Esophagus (tissue), 2 donors: ENCODE measurements around the gene MRPL17. TPM values are rescaled to one million over a fixed set of nuclear protein-coding genes. Genes with fewer than 3 reads are reported as not detected.

Experiments used
- H3K27ac ChIP-seq, 2 donors: one replicate each; pipeline ENCODE4 v1.5.1; 2013; ENCODE audit warnings: low read depth in 2 of 2, mild to moderate bottlenecking in 2 of 2, inconsistent platforms in 1 of 2, low read length in 1 of 2, moderate library complexity in 1 of 2
- H3K27me3 ChIP-seq, 2 donors: one replicate each; pipeline ENCODE4 v1.6.1; 2013; ENCODE audit warnings: low read length in 2 of 2, control low read depth in 1 of 2, mild to moderate bottlenecking in 1 of 2; ENCODE audit not compliant: insufficient read depth in 2 of 2, control insufficient read depth in 1 of 2
- H3K36me3 ChIP-seq, 2 donors: one replicate each; pipeline ENCODE4 v1.6.1; 2013; ENCODE audit warnings: low read length in 1 of 2; ENCODE audit not compliant: control insufficient read depth in 2 of 2, insufficient read depth in 2 of 2
- H3K4me1 ChIP-seq, 2 donors: one replicate each; pipeline ENCODE4 v1.6.1; 2013; ENCODE audit warnings: low read length in 1 of 2; ENCODE audit not compliant: control insufficient read depth in 2 of 2, insufficient read depth in 2 of 2
- H3K4me3 ChIP-seq, 2 donors: one replicate each; pipeline ENCODE4 v1.5.1; 2013; ENCODE audit warnings: low read length in 2 of 2, mild to moderate bottlenecking in 2 of 2, low read depth in 1 of 2, moderate library complexity in 1 of 2
- H3K9me3 ChIP-seq, 2 donors: one replicate each; pipeline ENCODE4 v1.6.1; 2013; ENCODE audit warnings: mild to moderate bottlenecking in 2 of 2, low read depth in 1 of 2, low read length in 1 of 2, moderate library complexity in 1 of 2; ENCODE audit not compliant: control insufficient read depth in 2 of 2, insufficient read depth in 1 of 2
- WGBS, 2 donors: extraction: QIAGEN DNeasy Blood & Tissue Kit; methylation state at CpG; one replicate each; pipeline ENCODE4 v1.1.7; 2013; 5-methylcytosine and 5-hydroxymethylcytosine counted together
- polyA plus RNA-seq, 2 donors: library from polyadenylated mRNA; stranded (reverse); fragments of 200-250 nt; gene quantifications; one replicate each; pipeline ENCODE4 v1.2.3, GENCODE V29; 2013
- donor health status: healthy with polysubstance abuse.
- donor health status: Bipolar disorder and iron deficiency.

MRPL17 gene
- polyA plus RNA-seq, 2 donors, result 43.4 to 49.2 TPM

GRCh38 chr11:6648501-6648900 is 34.6 kb downstream of the MRPL17 start:
- no peak overlapping the region for H3K27ac ChIP-seq

GRCh38 chr11:6647836-6648235 is 35.3 kb downstream of the MRPL17 start:
- Histone ChIP-seq H3K4me3 (no peak overlapping the region), H3K27ac (no peak overlapping the region), H3K4me1 (peaks cover 3 to 9% of the 10 kb centered on the region in 2 donors), H3K27me3 (no peaks in the 10 kb centered on the region), H3K36me3 (no peaks in the 10 kb centered on the region), H3K9me3 (no peaks in the 10 kb centered on the region)
- WGBS, 2 donors, result 88 to 90% methylated on average over 2 of the region's 2 CpGs

More at GRCh38 chr11:6648501-6648900, 34.6 kb downstream of the MRPL17 start:
- Histone ChIP-seq H3K36me3 (no peaks in the 10 kb centered on the region), H3K27me3 (no peaks in the 10 kb centered on the region), H3K4me1 (peaks cover 3 to 9% of the 10 kb centered on the region in 2 donors), H3K4me3 (no peak overlapping the region), H3K9me3 (no peaks in the 10 kb centered on the region)
- WGBS, 2 donors, result 66 to 67% methylated on average over 1 of the region's 1 CpG

GRCh38 chr11:6646918-6647679 is 36.0 kb downstream of the MRPL17 start:
- Histone ChIP-seq H3K27ac (peak overlapping the region; percentile 45 to 57), H3K27me3 (no peaks in the 10 kb centered on the region), H3K36me3 (no peaks in the 10 kb centered on the region), H3K4me1 (peaks cover 3 to 9% of the 10 kb centered on the region in 2 donors), H3K4me3 (no peak overlapping the region), H3K9me3 (no peaks in the 10 kb centered on the region)
- 48 to 51% methylated on average over 9 of the region's 9 CpGs for WGBS, 2 donors

GRCh38 chr11:6646576-6646917 is 36.6 kb downstream of the MRPL17 start:
- no peaks in the 10 kb centered on the region for H3K9me3 ChIP-seq
- peak overlapping the region; percentile 45 to 57 for H3K27ac ChIP-seq

GRCh38 chr11:6646071-6646470 is 37.1 kb downstream of the MRPL17 start:
- H3K27ac ChIP-seq, result peak overlapping the region; percentile 35 to 45
- H3K4me3 ChIP-seq, result no peak overlapping the region
- H3K4me1 ChIP-seq, result peaks cover 5 to 9% of the 10 kb centered on the region in 2 donors
- 59 to 62% methylated on average over 12 of the region's 12 CpGs for WGBS, 2 donors
- H3K9me3 ChIP-seq, result no peaks in the 10 kb centered on the region
- H3K36me3 ChIP-seq, result no peaks in the 10 kb centered on the region
- H3K27me3 ChIP-seq, result no peaks in the 10 kb centered on the region

More at GRCh38 chr11:6646576-6646917, 36.6 kb downstream of the MRPL17 start:
- WGBS, 2 donors, result 41 to 54% methylated on average over 3 of the region's 3 CpGs
- Histone ChIP-seq H3K36me3 (no peaks in the 10 kb centered on the region), H3K4me1 (peaks cover 3 to 9% of the 10 kb centered on the region in 2 donors), H3K4me3 (no peak overlapping the region), H3K27me3 (no peaks in the 10 kb centered on the region)

GRCh38 chr11:6642957-6643356 is 40.2 kb downstream of the MRPL17 start:
- Histone ChIP-seq H3K36me3 (peaks cover 0 to 2% of the 10 kb centered on the region in 2 donors), H3K4me3 (no peak overlapping the region), H3K4me1 (peaks cover 6 to 9% of the 10 kb centered on the region in 2 donors), H3K9me3 (no peaks in the 10 kb centered on the region), H3K27me3 (no peaks in the 10 kb centered on the region), H3K27ac (no peak overlapping the region)
- 81 to 85% methylated on average over 7 of the region's 7 CpGs for WGBS, 2 donors

GRCh38 chr11:6640985-6641701 is 42.0 kb downstream of the MRPL17 start:
- Histone ChIP-seq H3K27me3 (no peaks in the 10 kb centered on the region), H3K36me3 (peaks cover 0 to 2% of the 10 kb centered on the region in 2 donors), H3K4me3 (no peak overlapping the region), H3K27ac (no peak overlapping the region), H3K4me1 (peaks cover 1 to 6% of the 10 kb centered on the region in 2 donors), H3K9me3 (no peaks in the 10 kb centered on the region)
- 95 to 96% methylated on average over 26 of the region's 26 CpGs for WGBS, 2 donors

GRCh38 chr11:6640036-6640984 is 42.8 kb downstream of the MRPL17 start:
- Histone ChIP-seq H3K27me3 (no peaks in the 10 kb centered on the region), H3K36me3 (peaks cover 0 to 2% of the 10 kb centered on the region in 2 donors), H3K9me3 (no peaks in the 10 kb centered on the region), H3K4me1 (peaks cover 0 to 3% of the 10 kb centered on the region in 2 donors), H3K27ac (no peak overlapping the region), H3K4me3 (no peak overlapping the region)
- 95 to 96% methylated on average over 36 of the region's 36 CpGs for WGBS, 2 donors

GRCh38 chr11:6638429-6638828 is 44.7 kb downstream of the MRPL17 start:
- Histone ChIP-seq H3K9me3 (no peaks in the 10 kb centered on the region), H3K27me3 (no peaks in the 10 kb centered on the region), H3K36me3 (peaks cover 0 to 2% of the 10 kb centered on the region in 2 donors), H3K27ac (no peak overlapping the region), H3K4me1 (peaks cover 0 to 3% of the 10 kb centered on the region in 2 donors), H3K4me3 (no peak overlapping the region)
- 71 to 74% methylated on average over 4 of the region's 4 CpGs for WGBS, 2 donors
